Astrocyte (in vitro differentiated cells and primary cell): ENCODE measurements around the gene QSER1.

ENCODE experiments used
- CTCF ChIP-seq: IDR thresholded peaks from 2 replicates; pipeline ENCODE4 v1.5.1; 2011; ENCODE audit warnings: low read depth, mild to moderate bottlenecking, inconsistent platforms, low read length, moderate library complexity; ENCODE audit not compliant: insufficient read depth
- EZH2 ChIP-seq: IDR thresholded peaks from 2 replicates; pipeline ENCODE4 v1.6.1; 2012; ENCODE audit warnings: mild to moderate bottlenecking, low read length, inconsistent platforms; ENCODE audit not compliant: insufficient read depth

GRCh38 chr11:32968541-32968940 is 75.9 kb downstream of the QSER1 start:
- no peak for TF ChIP-seq CTCF
- no peak for TF ChIP-seq EZH2
